CD14-positive monocyte (primary cell): Measurements from ENCODE around the gene IFNG-AS1. TPM values are rescaled to one million over a fixed set of nuclear protein-coding genes. Genes with fewer than 3 reads are reported as not detected.

Experiments used
- DNase-seq, 3 donors: peaks; one replicate each; pipeline ENCODE4 v3.0.0-alpha.2; 2011 to 2022
- H2AFZ ChIP-seq: 2 replicates; pipeline ENCODE4 v1.6.0; 2012; ENCODE audit warnings: mild to moderate bottlenecking, low read depth, low read length, inconsistent platforms; ENCODE audit not compliant: insufficient read depth, poor library complexity, severe bottlenecking
- H3K27ac ChIP-seq, 2 donors: 1 replicate in 1 of 2; 2 replicates in 1 of 2; pipeline ENCODE4 v1.5.1; 2012 to 2013; ENCODE audit warnings: low read length in 2 of 2, control low read depth in 1 of 2, inconsistent platforms in 1 of 2, low read depth in 1 of 2, mild to moderate bottlenecking in 1 of 2
- H3K27me3 ChIP-seq, 2 donors: one replicate each; pipeline versions ENCODE4 v1.6.0 to v1.6.1; 2011 to 2013; ENCODE audit warnings: low read length in 2 of 2; ENCODE audit not compliant: control insufficient read depth in 2 of 2, insufficient read depth in 2 of 2
- H3K36me3 ChIP-seq, 2 donors: replicated peaks in 1 of 2; 1 replicate in 1 of 2; 2 replicates in 1 of 2; pipeline versions ENCODE4 v1.5.1 to v1.6.1; 2012 to 2013; ENCODE audit warnings: low read length in 2 of 2, control low read depth in 1 of 2, inconsistent platforms in 1 of 2, mild to moderate bottlenecking in 1 of 2; ENCODE audit not compliant: insufficient read depth in 2 of 2, control insufficient read depth in 1 of 2
- H3K4me1 ChIP-seq, 2 donors: 1 replicate in 1 of 2; 2 replicates in 1 of 2; pipeline versions ENCODE4 v1.5.1 to v1.6.1; 2012 to 2013; ENCODE audit warnings: low read length in 2 of 2, control low read depth in 1 of 2, inconsistent platforms in 1 of 2, mild to moderate bottlenecking in 1 of 2, moderate library complexity in 1 of 2; ENCODE audit not compliant: insufficient read depth in 2 of 2, control insufficient read depth in 1 of 2
- H3K4me2 ChIP-seq: replicated peaks from 2 replicates; pipeline ENCODE3; 2012; ENCODE audit warnings: low read length, moderate library complexity, mild to moderate bottlenecking; ENCODE audit not compliant: poor library complexity, severe bottlenecking; ENCODE audit errors: extremely low read depth
- H3K4me3 ChIP-seq, 3 experiments: fragments of 200-600 bp in 1 of 3; sonication (generic) in 1 of 3; replicated peaks in 1 of 3; 1 replicate in 2 of 3; 2 replicates in 1 of 3; pipeline ENCODE4 v1.5.1; 2011 to 2013; ENCODE audit warnings: low read length in 3 of 3, mild to moderate bottlenecking in 3 of 3, control low read depth in 2 of 3, low read depth in 2 of 3, inconsistent platforms in 1 of 3, moderate library complexity in 1 of 3
- H3K79me2 ChIP-seq: 2 replicates; pipeline ENCODE4 v1.6.0; 2012; ENCODE audit warnings: mild to moderate bottlenecking, control low read depth, inconsistent platforms, low read length, moderate library complexity; ENCODE audit not compliant: insufficient read depth
- H3K9ac ChIP-seq: 2 replicates; pipeline ENCODE4 v1.6.0; 2017; ENCODE audit warnings: low read length, mild to moderate bottlenecking; ENCODE audit not compliant: insufficient read depth, poor library complexity, severe bottlenecking
- H3K9me3 ChIP-seq, 2 donors: replicated peaks in 1 of 2; 1 replicate in 1 of 2; 2 replicates in 1 of 2; pipeline versions ENCODE4 v1.5.1 to v1.6.1; 2012 to 2013; ENCODE audit warnings: low read length in 2 of 2, control low read depth in 1 of 2; ENCODE audit not compliant: control insufficient read depth in 1 of 2, insufficient read depth in 1 of 2
- H4K20me1 ChIP-seq: 2 replicates; pipeline ENCODE4 v1.6.0; 2012; ENCODE audit warnings: mild to moderate bottlenecking, low read length, control low read depth, moderate library complexity; ENCODE audit not compliant: insufficient read depth
- H3K27ac Mint-ChIP-seq, 7 donors: one replicate each; pipeline ENCODE4 v1.8.0; 2020; ENCODE audit warnings: mild to moderate bottlenecking in 7 of 7, mixed read lengths in 7 of 7, moderate library complexity in 6 of 7, inconsistent platforms in 2 of 7
- H3K27me3 Mint-ChIP-seq, 3 donors: one replicate each; pipeline ENCODE4 v1.8.0; 2021 to 2022; ENCODE audit warnings: low read depth in 3 of 3, mild to moderate bottlenecking in 3 of 3, mixed read lengths in 3 of 3, moderate library complexity in 3 of 3, inconsistent platforms in 1 of 3
- H3K36me3 Mint-ChIP-seq, 2 donors: one replicate each; pipeline ENCODE4 v1.8.0; 2020; ENCODE audit warnings: mixed read lengths in 2 of 2, inconsistent platforms in 1 of 2, mild to moderate bottlenecking in 1 of 2
- H3K4me1 Mint-ChIP-seq: one replicate; pipeline ENCODE4 v1.8.0; 2020; ENCODE audit warnings: mild to moderate bottlenecking, mixed read lengths
- H3K4me3 Mint-ChIP-seq, 2 donors: one replicate each; pipeline ENCODE4 v1.8.0; 2020; ENCODE audit warnings: mild to moderate bottlenecking in 2 of 2, mixed read lengths in 2 of 2, moderate library complexity in 1 of 2
- H3K9me3 Mint-ChIP-seq, 7 donors: one replicate each; pipeline ENCODE4 v1.8.0; 2020 to 2022; ENCODE audit warnings: mixed read lengths in 7 of 7, mild to moderate bottlenecking in 6 of 7, moderate library complexity in 6 of 7, inconsistent platforms in 2 of 7
- WGBS: methylation state at CpG from one replicate; pipeline ENCODE4 v1.1.5; 2013; ENCODE audit warnings: missing lambda C conversion rate; ENCODE audit not compliant: insufficient coverage; 5-methylcytosine and 5-hydroxymethylcytosine counted together
- intact Hi-C, 2 donors: fragments of 100-400 bp; cut with micrococcal nuclease; formaldehyde crosslinking; loops; one replicate each; pipeline versions ENCODE4 v1.15.0 to v1.15.1; 2023
- polyA plus RNA-seq, 3 donors: library from polyadenylated mRNA; depleted of rRNA in 1 of 3; unstranded in 2 of 3; stranded (reverse) in 1 of 3; fragments of 300-500 nt in 2 of 3; fragments of >200 nt in 1 of 3; fragmentation: Illumina TruSeq in 2 of 3; gene quantifications; 1 replicate in 2 of 3; 2 replicates in 1 of 3; pipeline ENCODE4 v1.2.3, GENCODE V29; 2012 to 2021
- TF ChIP-seq, protein P1 (sequence below): fragments of 200-600 bp; IDR thresholded peaks from one replicate; pipeline ENCODE4 v1.8.0; 2022; ENCODE audit warnings: antibody characterized with exemption, mild to moderate bottlenecking

IFNG-AS1 gene
- polyA plus RNA-seq, 3 donors, result not detected

DNA sequence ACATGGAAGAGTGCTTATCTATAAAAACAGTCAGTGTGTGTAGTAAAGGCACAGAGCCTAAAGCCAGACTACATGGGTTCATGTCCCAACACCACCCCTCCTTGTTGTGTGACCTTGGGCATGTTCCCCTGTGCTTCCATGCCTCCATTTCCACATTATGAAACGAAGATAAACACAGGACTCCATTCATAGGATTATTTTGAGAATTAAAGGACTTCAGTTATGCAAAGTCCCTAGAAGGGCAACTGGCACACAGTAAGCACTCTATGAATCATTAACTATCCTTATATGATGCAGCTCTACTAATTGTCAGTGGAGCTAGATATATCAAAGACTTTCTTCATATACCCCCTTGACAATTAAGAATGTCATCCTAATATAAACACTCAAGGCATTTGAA, 17.8 kb downstream of the IFNG-AS1 start:
- Histone ChIP-seq H3K4me2 (no peak overlapping the region), H2AFZ (no peak overlapping the region), H3K4me3 (no peak overlapping the region), H3K9ac (no peak overlapping the region), H3K27ac (no peak overlapping the region), H3K27me3 (no peaks in the 10 kb centered on the region), H3K9me3 (no peaks in the 10 kb centered on the region), H3K79me2 (no peaks in the 10 kb centered on the region), H4K20me1 (no peaks in the 10 kb centered on the region), H3K36me3 (no peaks in the 10 kb centered on the region), H3K4me1 (no peaks in the 10 kb centered on the region)
- H3K36me3 Mint-ChIP-seq, result no peaks in the 10 kb centered on the region
- no peak overlapping the region for H3K4me3 Mint-ChIP-seq
- no CpG with 5 or more reads among the region's 1 CpG for WGBS
- no peaks in the 10 kb centered on the region for H3K4me1 Mint-ChIP-seq
- H3K9me3 Mint-ChIP-seq, result peaks cover 0 to 3% (median 0%) of the 10 kb centered on the region in 7 donors
- TF ChIP-seq, protein P1, sequence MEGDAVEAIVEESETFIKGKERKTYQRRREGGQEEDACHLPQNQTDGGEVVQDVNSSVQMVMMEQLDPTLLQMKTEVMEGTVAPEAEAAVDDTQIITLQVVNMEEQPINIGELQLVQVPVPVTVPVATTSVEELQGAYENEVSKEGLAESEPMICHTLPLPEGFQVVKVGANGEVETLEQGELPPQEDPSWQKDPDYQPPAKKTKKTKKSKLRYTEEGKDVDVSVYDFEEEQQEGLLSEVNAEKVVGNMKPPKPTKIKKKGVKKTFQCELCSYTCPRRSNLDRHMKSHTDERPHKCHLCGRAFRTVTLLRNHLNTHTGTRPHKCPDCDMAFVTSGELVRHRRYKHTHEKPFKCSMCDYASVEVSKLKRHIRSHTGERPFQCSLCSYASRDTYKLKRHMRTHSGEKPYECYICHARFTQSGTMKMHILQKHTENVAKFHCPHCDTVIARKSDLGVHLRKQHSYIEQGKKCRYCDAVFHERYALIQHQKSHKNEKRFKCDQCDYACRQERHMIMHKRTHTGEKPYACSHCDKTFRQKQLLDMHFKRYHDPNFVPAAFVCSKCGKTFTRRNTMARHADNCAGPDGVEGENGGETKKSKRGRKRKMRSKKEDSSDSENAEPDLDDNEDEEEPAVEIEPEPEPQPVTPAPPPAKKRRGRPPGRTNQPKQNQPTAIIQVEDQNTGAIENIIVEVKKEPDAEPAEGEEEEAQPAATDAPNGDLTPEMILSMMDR, result no peak
- H3K27ac Mint-ChIP-seq, result no peak overlapping the region
- H3K27me3 Mint-ChIP-seq, result peaks cover 0 to 2% (median 1%) of the 10 kb centered on the region in 3 donors
- no peak for DNase-seq
- intact Hi-C loops, result no loop called here

DNA sequence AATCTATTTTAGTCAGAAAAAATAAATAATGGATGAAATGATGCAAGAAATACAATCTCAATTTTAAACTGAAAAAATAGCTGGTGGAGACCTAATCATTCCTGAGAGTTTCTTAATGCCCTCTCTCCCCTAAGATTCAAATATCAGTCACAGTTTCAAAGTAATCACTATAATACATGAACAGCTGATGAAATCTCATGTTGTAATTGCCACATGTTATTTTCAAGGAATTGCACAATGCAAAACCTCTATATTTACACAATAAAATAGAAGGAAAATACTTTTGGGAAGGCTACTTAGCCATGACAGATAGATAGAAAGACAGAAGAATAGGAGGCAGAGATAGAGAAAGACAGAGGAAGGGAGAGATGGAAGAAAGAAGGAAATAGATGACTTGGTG, 18.2 kb downstream of the IFNG-AS1 start:
- Histone ChIP-seq H4K20me1 (no peaks in the 10 kb centered on the region), H3K4me1 (no peaks in the 10 kb centered on the region), H3K79me2 (no peaks in the 10 kb centered on the region), H3K4me2 (no peak overlapping the region), H3K36me3 (no peaks in the 10 kb centered on the region), H3K27me3 (no peaks in the 10 kb centered on the region), H3K9ac (no peak overlapping the region), H3K27ac (no peak overlapping the region), H3K4me3 (no peak overlapping the region), H3K9me3 (no peaks in the 10 kb centered on the region), H2AFZ (no peak overlapping the region)
- DNase-seq, result no peak
- peaks cover 0 to 2% (median 1%) of the 10 kb centered on the region in 3 donors for H3K27me3 Mint-ChIP-seq
- TF ChIP-seq, protein P1, result no peak
- no peaks in the 10 kb centered on the region for H3K4me1 Mint-ChIP-seq
- intact Hi-C loops, result no loop called here
- H3K9me3 Mint-ChIP-seq, result peaks cover 0 to 3% (median 0%) of the 10 kb centered on the region in 7 donors
- H3K36me3 Mint-ChIP-seq, result no peaks in the 10 kb centered on the region
- H3K4me3 Mint-ChIP-seq, result no peak overlapping the region
- no peak overlapping the region for H3K27ac Mint-ChIP-seq
